COR-L47 (cell line): ENCODE data around the gene FAM219A.

Source experiments
- DNase-seq: peaks from one replicate; lab custom pipeline; 2025; lab: John Stamatoyannopoulos, UW

The FAM219A gene

DNA sequence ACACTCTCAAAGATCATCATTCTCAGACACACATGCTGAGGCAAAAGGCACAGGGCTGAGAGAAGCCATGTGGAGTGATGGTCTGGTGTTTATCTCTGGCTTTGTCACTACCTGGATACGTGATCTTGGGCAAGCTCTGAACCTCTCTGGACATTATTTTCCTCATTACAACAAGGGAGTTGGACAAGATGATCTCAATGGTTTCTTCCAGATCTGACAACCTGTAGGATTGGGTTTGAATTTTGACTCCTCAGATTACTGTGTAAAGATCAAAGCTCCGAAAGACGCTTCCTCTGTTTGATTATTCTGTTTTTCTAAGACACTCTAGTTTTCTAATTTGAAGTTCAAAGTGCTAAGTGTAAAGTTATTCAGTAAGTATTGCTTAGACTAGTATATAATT is 109.0 kb downstream of the FAM219A start:
- DNase-seq, result no peak
